Measurements from ENCODE around the gene CTNND2. TPM values are rescaled to one million over a fixed set of nuclear protein-coding genes. Genes with fewer than 3 reads are reported as not detected.

CTNND2 gene
- total RNA-seq, 1 donor from 2014 or later = 40.0 TPM

DNA sequence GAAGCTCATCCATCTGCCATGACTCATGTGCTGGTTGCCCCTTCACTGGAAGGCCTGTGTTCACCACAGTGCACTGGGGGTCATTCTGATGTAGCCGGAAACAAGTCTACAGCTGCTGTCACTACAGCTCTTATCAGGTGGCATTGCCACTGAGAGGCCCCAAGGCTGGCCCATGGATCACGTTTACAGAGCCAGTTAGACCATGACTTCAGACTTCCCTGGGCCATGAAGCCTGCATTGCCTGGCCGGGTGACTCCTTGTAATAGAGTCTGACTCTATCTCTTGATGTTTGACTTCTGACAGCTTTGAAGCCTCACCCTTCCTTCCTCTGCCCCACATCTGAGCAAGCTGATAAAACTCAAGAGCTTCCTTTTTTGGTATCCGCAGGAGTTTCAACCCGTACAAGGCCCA, 669.7 kb downstream of the CTNND2 start:
- DNase-seq (ENCODE audit: low read depth, low spot score) = no peak
- TF ChIP-seq, protein P1, sequence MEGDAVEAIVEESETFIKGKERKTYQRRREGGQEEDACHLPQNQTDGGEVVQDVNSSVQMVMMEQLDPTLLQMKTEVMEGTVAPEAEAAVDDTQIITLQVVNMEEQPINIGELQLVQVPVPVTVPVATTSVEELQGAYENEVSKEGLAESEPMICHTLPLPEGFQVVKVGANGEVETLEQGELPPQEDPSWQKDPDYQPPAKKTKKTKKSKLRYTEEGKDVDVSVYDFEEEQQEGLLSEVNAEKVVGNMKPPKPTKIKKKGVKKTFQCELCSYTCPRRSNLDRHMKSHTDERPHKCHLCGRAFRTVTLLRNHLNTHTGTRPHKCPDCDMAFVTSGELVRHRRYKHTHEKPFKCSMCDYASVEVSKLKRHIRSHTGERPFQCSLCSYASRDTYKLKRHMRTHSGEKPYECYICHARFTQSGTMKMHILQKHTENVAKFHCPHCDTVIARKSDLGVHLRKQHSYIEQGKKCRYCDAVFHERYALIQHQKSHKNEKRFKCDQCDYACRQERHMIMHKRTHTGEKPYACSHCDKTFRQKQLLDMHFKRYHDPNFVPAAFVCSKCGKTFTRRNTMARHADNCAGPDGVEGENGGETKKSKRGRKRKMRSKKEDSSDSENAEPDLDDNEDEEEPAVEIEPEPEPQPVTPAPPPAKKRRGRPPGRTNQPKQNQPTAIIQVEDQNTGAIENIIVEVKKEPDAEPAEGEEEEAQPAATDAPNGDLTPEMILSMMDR (conservative IDR thresholded peaks at IDR 0.05) = no peak
- Mint-ChIP-seq H3K27me3 (ENCODE audit: low read depth) (no peaks in the 10 kb centered on the region), H3K4me3 (no peak overlapping the region), H3K27ac (ENCODE audit: unreplicated experiment) (no peak overlapping the region), H3K4me1 (no peaks in the 10 kb centered on the region), H3K36me3 (ENCODE audit: low read depth) (peaks cover 34% of the 10 kb centered on the region), H3K9me3 (peaks cover 16% of the 10 kb centered on the region)

DNA sequence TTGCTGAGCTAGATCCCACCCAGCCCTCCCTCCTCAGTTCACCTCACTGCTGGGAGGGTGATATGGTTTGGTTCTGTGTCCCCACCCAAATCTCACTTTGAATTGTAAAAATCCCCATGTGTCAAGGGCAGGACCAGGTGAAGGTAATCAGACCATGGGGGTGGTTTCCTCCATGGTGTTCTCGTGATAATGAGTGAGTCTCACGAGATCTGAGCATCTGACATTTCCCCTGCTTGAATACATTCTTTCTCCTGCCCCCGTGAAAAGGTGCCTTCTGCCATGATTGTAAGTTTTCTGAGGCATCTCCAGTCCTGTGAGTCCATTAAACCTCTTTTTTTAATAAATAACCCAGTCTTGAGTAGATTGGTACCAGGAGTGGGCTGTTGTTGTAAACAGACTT, 673.4 kb downstream of the CTNND2 start:
- no peak overlapping the region for H3K4me3 Mint-ChIP-seq
- DNase-seq (ENCODE audit: low read depth, low spot score) = no peak
- H3K4me1 Mint-ChIP-seq = no peaks in the 10 kb centered on the region
- no peaks in the 10 kb centered on the region for H3K27me3 Mint-ChIP-seq (ENCODE audit: low read depth)
- H3K9me3 Mint-ChIP-seq = peaks cover 16% of the 10 kb centered on the region
- peaks cover 32% of the 10 kb centered on the region for H3K36me3 Mint-ChIP-seq (ENCODE audit: low read depth)
- TF ChIP-seq, protein P1 (conservative IDR thresholded peaks at IDR 0.05) = no peak
- no peak overlapping the region for H3K27ac Mint-ChIP-seq (ENCODE audit: unreplicated experiment)

DNA sequence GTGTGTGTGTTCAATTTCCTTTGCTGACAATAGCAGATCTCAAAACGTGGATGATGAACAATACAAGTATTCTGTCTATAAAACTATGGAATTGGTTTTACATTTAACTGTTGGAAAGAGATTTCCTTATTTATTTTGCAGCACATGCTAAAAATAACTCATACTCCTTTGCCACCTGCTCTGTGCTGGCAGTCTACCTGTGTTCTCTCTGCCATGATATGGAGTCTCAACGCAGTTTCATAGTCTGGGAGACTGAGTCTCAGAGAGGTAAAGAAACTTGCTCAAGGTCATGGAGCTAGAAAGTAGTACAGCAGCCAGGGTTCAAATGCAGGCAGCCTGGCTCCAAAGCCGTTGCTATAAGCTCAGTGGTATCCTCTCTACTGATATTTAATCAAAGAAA, 677.2 kb downstream of the CTNND2 start:
- Mint-ChIP-seq H3K4me1 (no peaks in the 10 kb centered on the region), H3K27ac (ENCODE audit: unreplicated experiment) (no peak overlapping the region), H3K9me3 (peaks cover 7% of the 10 kb centered on the region), H3K36me3 (ENCODE audit: low read depth) (peaks cover 7% of the 10 kb centered on the region), H3K27me3 (ENCODE audit: low read depth) (no peaks in the 10 kb centered on the region), H3K4me3 (no peak overlapping the region)
- TF ChIP-seq, protein P1 (conservative IDR thresholded peaks at IDR 0.05) = no peak
- DNase-seq (ENCODE audit: low read depth, low spot score) = no peak

DNA sequence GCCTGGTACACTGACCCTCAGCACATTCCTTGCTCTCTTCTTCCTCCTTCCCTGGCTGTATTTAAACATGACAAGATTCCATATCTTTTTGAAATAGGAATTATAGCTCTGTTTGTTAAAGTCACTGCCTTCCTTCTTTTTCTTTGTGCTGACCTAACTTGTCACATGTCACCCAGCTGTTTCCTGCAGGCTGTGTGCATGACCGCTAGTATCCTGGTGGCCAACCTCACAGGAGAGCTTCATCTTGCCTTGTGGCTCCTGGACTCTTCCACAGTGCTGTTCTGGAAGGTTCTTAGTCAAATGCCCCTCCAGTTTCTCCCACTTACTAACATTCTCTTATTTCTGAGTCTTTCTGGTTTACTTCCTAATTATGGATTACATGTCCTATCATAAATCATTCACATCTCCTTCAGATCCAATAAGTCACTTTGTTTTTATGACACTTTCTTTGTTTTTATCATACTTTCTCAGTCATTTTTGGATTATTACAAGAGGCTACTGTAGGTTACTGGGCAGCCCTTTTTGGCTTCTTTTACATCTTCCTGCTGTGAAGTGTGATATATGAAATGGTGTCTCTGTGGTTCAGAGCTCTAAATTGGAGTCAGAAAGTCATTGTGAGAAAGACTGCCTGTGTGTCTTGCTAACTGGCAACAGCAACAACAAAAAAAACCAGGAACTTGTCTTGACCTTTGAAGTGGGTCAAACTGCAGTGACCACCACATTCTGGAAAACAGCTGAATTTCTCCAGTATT, 679.6 kb downstream of the CTNND2 start:
- H3K36me3 Mint-ChIP-seq (ENCODE audit: low read depth) = peaks cover 5% of the 10 kb centered on the region
- H3K27ac Mint-ChIP-seq (ENCODE audit: unreplicated experiment) = no peak overlapping the region
- H3K9me3 Mint-ChIP-seq = no peaks in the 10 kb centered on the region
- H3K4me1 Mint-ChIP-seq = no peaks in the 10 kb centered on the region
- no peak for DNase-seq (ENCODE audit: low read depth, low spot score)
- TF ChIP-seq, protein P1 (conservative IDR thresholded peaks at IDR 0.05) = no peak
- H3K27me3 Mint-ChIP-seq (ENCODE audit: low read depth) = no peaks in the 10 kb centered on the region
- H3K4me3 Mint-ChIP-seq = no peak overlapping the region

DNA sequence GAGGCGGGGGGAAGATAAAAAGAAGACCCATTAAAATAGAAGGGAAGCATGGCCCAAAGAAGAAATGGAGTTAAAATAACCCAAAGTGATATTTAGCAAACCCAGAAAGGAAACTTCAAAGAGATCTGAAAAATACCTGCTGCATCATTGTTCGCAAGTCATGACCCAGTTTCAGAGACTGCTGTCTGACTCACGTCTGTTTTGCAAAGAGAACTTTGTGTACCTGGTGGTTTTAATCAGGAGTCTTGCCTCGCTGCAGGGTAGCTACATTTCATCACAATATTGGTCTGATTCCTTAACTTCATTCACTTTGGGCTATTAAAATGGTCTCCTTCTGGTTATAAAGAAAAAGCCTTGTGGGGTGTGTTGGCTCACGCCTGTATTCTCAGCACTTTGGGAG, 682.1 kb downstream of the CTNND2 start:
- Mint-ChIP-seq H3K4me1 (no peaks in the 10 kb centered on the region), H3K36me3 (ENCODE audit: low read depth) (peaks cover 12% of the 10 kb centered on the region), H3K9me3 (peaks cover 14% of the 10 kb centered on the region), H3K27me3 (ENCODE audit: low read depth) (no peaks in the 10 kb centered on the region), H3K27ac (ENCODE audit: unreplicated experiment) (no peak overlapping the region), H3K4me3 (no peak overlapping the region)
- DNase-seq (ENCODE audit: low read depth, low spot score) = no peak
- TF ChIP-seq, protein P1 (conservative IDR thresholded peaks at IDR 0.05) = no peak
